GM19455 (cell line): ENCODE measurements around the gene ZDHHC8.

ENCODE experiments used
- ATAC-seq: cut with Tn5 transposase; IDR thresholded peaks from one replicate; pipeline ENCODE4 v1.9.1; 2021; ENCODE audit not compliant: unreplicated experiment

ZDHHC8 gene, protein sequence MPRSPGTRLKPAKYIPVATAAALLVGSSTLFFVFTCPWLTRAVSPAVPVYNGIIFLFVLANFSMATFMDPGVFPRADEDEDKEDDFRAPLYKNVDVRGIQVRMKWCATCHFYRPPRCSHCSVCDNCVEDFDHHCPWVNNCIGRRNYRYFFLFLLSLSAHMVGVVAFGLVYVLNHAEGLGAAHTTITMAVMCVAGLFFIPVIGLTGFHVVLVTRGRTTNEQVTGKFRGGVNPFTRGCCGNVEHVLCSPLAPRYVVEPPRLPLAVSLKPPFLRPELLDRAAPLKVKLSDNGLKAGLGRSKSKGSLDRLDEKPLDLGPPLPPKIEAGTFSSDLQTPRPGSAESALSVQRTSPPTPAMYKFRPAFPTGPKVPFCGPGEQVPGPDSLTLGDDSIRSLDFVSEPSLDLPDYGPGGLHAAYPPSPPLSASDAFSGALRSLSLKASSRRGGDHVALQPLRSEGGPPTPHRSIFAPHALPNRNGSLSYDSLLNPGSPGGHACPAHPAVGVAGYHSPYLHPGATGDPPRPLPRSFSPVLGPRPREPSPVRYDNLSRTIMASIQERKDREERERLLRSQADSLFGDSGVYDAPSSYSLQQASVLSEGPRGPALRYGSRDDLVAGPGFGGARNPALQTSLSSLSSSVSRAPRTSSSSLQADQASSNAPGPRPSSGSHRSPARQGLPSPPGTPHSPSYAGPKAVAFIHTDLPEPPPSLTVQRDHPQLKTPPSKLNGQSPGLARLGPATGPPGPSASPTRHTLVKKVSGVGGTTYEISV

GRCh38 chr22:20131597-20131858, at the start of gene ZDHHC8:
TSS of gene ZDHHC8 (plus strand) at chr22:20131804. CDS start at chr22:20131948, 144 bp downstream.
- no peak for ATAC-seq

DNA sequence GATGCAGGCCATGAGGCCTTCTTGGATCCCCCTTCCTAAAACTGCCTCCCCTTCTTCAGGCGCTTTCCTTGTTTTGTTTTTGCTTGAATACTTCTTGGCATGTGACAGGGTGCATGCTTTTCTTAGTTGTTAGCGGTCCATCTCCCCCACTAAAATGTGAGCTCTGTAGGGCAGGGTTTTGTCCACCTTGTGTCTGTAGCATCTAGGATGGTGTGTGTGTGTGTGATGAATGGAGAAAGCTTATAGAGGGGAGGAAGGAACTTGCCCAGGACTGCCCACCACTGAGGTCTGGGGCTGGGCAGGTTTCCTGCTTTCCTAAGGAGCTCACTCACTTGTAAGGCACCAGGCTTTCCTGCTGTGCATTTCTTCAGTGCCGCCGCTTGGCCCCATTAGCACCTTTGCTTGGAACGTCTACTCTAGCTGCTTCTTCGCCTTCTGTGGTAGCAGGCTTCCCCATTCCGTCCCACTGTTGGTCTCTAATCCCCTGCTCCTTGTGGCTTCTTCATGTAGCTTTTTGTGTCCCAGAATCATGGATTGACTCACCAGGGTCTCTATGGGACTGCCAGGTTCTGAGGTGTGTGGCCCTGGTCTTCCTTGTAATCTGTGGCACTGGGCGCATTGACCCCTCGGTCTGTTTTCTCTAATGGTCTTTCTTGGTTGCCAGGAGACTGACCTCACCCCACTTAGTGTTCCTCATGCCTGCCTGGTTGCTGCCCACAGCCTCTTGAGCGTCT, 48.3 kb upstream of the ZDHHC8 start:
- ATAC-seq: no peak

GRCh38 chr22:20083891-20084546, 47.6 kb upstream of the ZDHHC8 start:
- ATAC-seq: no peak

- no peak for ATAC-seq
These were observed 46.8 kb upstream of the ZDHHC8 start for GRCh38 chr22:20084547-20085413.

DNA sequence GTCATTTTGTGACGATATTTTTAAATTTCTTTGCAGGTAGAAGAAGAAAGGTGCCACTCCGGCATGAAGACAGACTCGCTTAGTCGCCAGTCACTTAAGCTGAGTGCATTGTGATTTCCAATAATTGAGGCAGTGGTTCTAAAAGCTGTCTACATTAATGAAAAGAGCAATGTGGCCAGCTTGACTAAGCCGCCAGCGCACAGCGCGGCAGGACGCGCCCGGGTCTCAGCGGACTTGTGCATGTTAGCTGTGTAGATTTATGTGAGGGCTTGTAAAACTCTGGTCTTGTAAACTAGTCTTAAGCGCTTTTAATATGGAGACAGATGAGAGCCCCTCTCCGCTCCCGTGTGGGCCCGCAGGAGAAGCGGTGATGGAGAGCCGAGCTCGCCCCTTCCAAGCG, 46.0 kb upstream of the ZDHHC8 start:
- no peak for ATAC-seq

- ATAC-seq: no peak
These were observed 45.5 kb upstream of the ZDHHC8 start for GRCh38 chr22:20086101-20086599.

- no peak for ATAC-seq
These were observed 44.8 kb upstream of the ZDHHC8 start for GRCh38 chr22:20086763-20087162.

GRCh38 chr22:20087319-20088262, 44.0 kb upstream of the ZDHHC8 start:
- no peak for ATAC-seq

GRCh38 chr22:20088263-20088648, 43.3 kb upstream of the ZDHHC8 start:
- ATAC-seq: no peak

- ATAC-seq: no peak
These were observed 42.2 kb upstream of the ZDHHC8 start for GRCh38 chr22:20089226-20089976.

- no peak for ATAC-seq
These were observed 41.5 kb upstream of the ZDHHC8 start for GRCh38 chr22:20089977-20090729.

DNA sequence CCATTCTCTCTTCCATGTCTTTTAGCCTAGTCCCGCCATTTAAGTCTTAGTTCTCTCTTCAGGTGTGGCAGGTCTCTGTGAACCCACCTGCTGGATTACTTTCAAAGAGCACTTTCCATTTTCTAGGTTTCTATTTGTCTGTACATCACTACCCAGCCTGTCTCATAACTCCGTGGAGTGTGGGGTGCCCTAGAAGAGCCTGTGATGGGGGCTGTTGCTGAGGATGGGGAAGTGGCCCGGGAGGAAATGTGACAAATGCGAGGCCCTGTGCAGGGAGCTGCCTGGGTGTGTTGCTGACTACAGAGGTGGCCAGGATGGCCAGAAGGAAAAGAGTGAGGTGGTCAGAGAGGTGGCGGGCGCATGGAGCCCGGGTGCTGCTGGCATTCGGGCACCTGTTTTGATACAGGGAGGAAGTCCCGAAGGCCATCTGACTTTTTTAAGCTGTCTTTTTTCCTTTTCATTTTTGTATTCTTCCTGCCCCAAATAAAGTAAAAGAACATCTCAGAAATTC, 40.8 kb upstream of the ZDHHC8 start:
- ATAC-seq: no peak

DNA sequence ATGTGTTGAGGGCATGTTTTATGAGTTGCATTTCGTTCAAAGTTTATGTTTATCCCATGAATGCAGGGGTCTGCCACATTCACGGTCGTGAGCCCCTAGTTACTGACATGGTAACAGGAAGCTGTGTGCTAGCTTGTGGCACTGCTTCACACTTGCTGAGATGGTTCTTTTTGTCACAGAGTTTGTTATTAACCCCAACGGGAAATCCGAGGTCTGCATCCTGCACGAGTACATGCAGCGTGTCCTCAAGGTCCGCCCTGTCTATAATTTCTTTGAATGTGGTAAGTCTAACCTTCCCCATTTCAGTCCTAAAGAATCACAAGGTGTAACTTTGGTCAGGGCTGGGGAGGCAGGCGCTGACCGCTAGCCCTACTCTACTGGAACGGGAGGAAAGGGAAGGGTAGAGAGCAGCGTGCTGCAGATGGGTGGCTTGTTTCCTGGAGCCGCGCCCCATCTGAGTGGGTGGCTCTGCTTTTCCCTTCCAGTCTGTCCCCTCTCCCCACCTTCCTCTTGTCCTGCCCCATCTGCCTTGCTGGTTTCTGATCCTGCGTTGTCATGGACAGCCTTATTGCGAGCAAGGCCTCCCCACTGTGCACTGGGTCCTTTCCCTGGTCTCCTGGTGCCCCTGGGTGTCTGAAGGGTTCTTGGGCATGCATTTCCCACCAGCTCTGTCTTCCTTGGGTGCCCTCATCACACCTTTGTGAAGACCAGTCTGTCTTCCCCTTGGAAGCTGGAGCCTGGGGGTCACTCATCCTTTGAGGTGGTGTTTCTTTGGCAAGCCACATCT, 39.7 kb upstream of the ZDHHC8 start:
- no peak for ATAC-seq

- no peak for ATAC-seq
These were observed 39.1 kb upstream of the ZDHHC8 start for GRCh38 chr22:20092477-20092854.

DNA sequence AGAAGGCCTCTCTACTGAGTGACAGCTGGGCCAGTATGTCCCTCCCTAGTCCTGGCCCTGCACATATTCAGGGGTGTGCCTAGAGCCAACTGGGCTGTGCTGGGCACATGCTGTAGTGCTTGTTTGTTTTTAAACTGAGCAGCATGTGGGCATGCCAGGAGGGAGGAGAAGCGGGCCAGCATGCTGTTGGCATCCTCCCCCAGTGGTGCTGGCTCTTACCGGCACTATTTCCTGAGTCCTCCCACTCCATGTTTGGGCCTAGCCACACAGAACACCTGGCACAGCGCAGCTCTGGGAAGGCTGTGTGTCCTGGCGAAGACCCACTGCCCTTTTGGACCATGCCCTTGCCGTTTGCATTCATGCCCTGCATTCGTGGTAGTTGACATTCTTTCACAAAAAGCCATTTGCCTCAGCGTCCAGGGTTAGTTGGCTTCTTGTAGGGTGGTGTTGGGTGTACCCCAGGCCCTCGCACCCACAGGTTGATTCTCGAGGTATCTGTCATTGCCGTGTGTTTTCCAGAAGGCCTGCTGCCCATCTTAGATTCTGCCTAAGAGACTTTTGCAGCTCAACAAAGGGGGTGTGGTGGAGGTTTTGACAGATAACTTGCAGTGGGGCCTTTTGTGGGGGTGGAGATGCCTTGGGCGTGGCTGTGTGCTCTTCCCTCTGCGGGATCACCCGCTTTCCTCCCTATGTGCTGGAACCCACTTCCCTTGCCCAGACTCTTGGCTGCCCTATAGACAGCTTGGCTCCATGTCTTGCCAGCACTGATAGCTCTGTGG, 38.0 kb upstream of the ZDHHC8 start:
- no peak for ATAC-seq

DNA sequence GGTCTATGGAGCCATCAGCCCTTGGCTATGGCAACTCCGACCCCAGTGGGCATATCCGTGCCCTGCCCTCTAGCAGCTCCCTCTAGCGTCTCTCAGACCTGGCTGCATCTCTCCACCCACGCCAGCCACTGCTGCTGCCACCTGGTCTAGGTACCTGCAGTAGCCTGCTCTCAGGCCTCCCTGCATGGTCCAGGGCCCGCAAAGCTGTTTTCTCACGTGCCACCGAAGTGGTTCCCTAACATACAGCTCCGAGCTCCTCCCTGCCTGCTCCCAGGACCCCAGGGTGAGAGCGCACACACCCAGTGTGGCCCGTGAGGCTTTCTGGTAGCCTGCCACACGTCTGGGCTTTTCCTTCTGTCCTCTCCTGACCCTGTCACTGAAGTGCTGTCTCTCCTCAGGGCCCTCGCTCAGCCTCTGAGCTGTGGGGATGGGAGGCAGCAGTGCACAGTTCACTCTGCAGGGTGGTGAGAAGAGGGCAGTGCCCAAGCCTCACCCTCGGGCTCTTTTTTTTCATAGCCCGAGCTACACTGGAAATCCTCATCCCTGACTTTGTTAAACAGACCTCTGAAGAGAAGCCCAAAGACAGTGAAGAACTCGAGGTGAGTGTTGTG, 37.3 kb upstream of the ZDHHC8 start:
- no peak for ATAC-seq
